GM08714 (cell line): ENCODE measurements around the gene ACP5.
A peak's percentile ranks its signal among the peaks of the same experiment; 100 is the strongest.
"Not testable (repeated sequence)": the region's sequence is repeated elsewhere in the genome, so short reads cannot be mapped to it uniquely, and the experiment has no call there.

Experiments used
- H3K4me3 ChIP-seq: fragments of 200-500 bp; sonication (Bioruptor generic); 2 replicates; pipeline ENCODE4 v1.5.1; 2014; ENCODE audit warnings: mild to moderate bottlenecking, low read length, inconsistent platforms
- ZNF274 ChIP-seq: IDR thresholded peaks from 2 replicates; pipeline ENCODE4 v1.6.1; 2012; ENCODE audit warnings: mild to moderate bottlenecking, low read depth, low read length

ACP5 gene

DNA sequence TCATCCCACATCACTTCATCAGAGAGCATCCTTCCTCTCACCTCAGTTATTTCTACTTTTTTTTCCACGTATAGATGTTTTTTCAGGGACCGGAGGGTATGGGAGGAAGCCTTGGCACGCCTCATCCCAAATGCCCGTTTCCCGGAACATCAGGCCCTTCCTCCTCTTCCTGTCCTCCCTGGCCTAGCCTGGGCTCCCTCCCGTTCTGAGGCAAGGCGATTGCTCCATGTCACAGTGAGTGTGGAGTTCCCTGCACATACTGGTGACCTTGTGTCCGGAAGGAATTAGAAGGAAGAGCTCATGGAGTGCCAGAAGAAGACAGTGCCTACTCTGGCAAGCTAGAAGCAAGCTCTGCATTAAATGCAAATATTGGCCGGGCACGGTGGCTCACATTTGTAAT, 18.7 kb upstream of the ACP5 start:
- TF ChIP-seq ZNF274, result no peak

GRCh38 chr19:11594084-11594483, 16.6 kb upstream of the ACP5 start:
- TF ChIP-seq ZNF274, result no peak
- H3K4me3 ChIP-seq, result no peak overlapping the region

More for the DNA sequence above, 18.7 kb upstream of the ACP5 start:
- H3K4me3 ChIP-seq, result no peak overlapping the region

GRCh38 chr19:11587975-11588631, 10.7 kb upstream of the ACP5 start:
- H3K4me3 ChIP-seq, result no peak overlapping the region
- TF ChIP-seq ZNF274, result no peak

GRCh38 chr19:11587302-11587974, 10.0 kb upstream of the ACP5 start:
- TF ChIP-seq ZNF274, result no peak
- no peak overlapping the region for H3K4me3 ChIP-seq

DNA sequence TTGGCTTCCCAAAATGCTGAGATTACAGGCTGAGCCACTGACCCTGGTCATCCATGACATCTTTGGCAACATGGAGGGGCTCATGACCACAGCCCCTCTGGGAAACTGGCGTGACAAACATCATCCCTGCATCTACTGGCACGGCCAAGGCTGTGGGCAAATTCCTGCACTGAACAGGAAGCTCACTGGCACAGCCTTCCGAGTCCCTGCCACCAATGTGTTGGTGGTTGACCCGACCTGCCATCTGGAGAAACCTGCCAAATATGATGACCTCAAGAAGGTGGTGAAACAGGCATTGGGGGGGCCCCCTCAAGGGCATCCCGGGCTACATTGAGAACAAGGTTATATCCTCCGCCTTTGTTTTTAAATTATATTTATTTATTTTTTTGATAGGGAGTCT, 8.9 kb upstream of the ACP5 start:
- no peak overlapping the region for H3K4me3 ChIP-seq
- TF ChIP-seq ZNF274, result no peak

DNA sequence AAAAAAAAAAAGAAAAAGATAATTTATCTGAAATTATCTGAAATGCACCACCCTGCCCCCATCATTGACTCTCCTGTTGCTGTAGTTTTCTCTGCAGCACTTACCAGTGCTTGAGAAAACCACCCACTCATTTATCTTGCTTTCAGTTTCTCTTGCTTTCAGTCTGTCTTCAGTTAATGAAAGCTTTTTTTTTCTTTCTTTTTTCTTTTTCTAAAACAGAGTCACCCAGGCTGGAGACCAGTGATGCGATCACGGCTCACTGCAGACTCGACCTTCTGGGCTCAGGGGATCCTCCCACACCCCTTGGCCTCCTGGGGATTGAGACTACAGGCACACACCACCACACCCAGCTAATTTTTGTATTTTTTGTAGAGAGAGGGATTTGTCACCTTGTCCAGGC, 4.3 kb upstream of the ACP5 start:
- no peak for TF ChIP-seq ZNF274
- peak overlapping the region; percentile 7; the same call in 1 of the 2 replicates for H3K4me3 ChIP-seq

DNA sequence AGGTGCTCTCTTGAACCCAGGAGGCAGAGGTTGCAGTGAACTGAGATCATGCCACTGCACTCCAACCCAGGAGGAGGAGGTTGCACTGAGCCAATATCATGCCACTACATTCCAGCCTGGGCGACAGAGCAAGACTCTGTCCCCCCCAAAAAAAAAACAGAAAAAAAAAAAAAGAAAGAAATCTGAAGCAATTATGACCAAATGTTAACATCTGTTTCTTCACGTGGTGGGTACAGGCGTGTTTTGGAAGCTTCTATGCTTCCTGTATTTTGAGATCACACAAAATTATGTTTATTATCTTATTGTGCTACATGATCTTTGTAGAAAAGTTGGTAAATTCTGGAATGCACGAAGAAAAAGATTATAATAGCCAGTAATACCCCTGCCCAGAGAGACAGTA, 2.7 kb upstream of the ACP5 start:
- no peak overlapping the region for H3K4me3 ChIP-seq
- TF ChIP-seq ZNF274, result no peak

DNA sequence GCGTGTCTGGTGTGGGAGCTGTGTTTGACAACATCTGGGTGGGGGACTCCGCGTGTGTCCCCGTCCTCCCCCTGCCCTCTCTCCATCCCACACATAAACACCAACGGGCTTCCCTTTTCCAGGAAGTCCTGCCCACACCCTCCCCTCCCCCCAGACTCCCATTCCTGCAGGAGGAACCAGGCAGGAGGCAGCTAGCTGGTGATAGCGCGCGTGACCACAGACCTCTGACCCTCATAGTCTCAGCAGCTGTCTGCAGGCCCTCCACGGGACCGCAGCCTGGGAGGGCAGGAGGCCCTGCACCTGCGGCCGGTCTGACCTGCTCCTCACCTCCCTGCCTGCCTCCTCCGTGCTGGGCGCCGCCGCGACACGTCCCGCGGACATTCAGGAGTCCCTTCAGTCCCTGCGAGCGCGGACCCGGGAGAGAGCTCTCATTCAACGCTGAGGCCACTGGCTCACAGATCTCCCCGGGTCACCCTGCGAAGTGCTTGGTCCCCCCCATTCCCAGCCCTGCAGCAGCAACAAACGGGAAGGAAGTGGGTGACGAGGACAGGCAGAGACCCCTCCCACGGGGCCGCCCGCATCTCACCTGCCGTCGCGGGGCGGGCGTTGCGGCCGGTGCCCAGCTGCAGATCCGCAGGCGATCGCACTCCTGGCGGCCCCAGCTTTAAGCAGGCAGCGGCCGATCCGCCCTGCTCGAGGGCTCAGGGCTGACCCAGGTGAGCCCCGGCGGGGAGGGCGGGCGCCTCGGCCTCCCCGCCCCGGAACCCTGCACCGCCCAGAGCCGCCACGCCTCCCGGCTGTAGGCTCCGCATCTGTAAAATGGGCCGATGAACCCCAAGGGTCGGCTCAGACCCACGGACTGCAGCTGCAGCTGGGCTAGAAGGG, 1.1 kb upstream of the ACP5 start:
- no peak for TF ChIP-seq ZNF274
- H3K4me3 ChIP-seq, result peak overlapping the region; percentile 26; the same call in 1 of the 2 replicates

GRCh38 chr19:11576227-11576626, 1.2 kb downstream of the ACP5 start:
- no peak for TF ChIP-seq ZNF274
- no peak overlapping the region for H3K4me3 ChIP-seq

DNA sequence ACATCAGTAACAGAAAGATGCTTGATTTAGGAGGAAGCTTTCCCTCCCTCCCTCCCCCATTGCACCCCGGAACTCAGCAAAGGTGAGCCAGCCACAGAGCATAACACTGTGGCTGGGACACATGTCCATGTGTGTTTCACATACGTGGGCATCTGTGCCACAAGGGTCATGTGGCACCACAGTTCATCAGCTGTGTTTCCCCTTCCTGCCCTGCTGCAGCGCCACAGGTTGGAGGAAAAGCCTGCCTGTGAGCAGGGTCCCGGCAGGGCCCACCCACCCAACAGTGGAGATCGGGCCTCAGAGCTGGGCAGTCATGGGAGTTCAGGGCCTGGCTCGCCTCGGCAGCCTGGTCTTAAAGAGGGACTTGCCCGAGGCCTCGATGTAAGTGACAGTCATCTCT, 2.8 kb downstream of the ACP5 start:
- H3K4me3 ChIP-seq, result no peak overlapping the region
- no peak for TF ChIP-seq ZNF274

DNA sequence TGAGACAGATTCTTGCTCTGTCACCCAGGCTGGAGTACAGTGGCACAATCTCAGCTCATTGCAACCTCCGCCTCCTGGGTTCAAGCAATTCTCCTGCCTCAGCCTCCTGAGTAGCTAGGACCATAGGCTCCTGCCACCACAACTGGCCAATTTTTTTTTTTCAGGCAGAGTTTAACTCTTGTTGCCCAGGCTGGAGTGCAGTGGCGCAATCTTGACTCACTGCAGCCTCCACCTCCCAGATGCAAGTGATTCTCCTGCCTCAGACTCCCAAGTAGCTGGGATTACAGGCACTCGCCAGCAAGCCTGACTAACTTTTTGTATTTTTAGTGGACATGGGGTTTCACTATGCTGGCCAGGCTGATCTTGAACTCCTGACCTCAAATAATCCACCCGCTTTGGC, 3.7 kb downstream of the ACP5 start:
- not testable (repeated sequence) for H3K4me3 ChIP-seq

DNA sequence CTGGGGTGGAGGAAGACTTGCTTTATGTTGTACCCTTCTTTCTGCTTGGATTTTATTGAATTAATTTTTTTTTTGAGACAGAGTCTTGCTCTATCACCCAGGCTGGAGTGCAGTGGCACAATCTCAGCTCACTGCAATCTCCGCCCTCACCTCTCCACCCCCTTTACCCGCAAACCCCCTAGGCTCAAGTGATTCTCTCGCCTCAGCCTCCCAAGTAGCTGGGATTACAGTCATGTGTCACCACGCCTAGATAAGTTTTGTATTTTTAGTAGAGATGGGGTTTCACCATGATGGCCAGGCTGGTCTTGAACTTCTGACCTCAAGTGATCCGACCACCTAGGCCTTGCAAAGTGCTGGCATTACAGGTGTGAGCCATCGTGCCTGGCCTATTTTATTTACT, 4.1 kb downstream of the ACP5 start:
- H3K4me3 ChIP-seq, result not testable (repeated sequence)

DNA sequence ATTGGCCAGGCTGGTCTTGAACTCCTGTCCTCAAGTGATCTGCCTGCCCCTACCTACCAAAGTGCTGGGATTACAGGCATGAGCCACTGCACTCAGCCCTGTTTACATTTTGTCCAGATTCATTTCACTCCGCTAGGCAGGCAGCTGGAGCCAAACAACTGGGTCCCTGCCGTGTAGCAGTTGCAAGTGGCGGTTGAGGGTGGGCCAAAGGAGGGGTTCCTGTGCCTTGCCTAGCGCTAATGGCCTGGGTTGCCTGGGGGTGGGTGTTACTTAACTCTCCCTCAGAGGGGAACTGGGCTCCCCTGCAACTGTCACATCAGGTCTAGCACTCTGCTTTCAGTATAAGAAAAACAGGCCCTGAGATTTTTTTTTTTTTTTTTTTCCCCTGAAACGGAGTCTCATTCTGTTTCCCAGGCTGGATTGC, 7.4 kb downstream of the ACP5 start:
- TF ChIP-seq ZNF274, result no peak
- H3K4me3 ChIP-seq, result no peak overlapping the region

GRCh38 chr19:11566164-11566563, 11.3 kb downstream of the ACP5 start:
- TF ChIP-seq ZNF274, result no peak
- H3K4me3 ChIP-seq, result no peak overlapping the region

DNA sequence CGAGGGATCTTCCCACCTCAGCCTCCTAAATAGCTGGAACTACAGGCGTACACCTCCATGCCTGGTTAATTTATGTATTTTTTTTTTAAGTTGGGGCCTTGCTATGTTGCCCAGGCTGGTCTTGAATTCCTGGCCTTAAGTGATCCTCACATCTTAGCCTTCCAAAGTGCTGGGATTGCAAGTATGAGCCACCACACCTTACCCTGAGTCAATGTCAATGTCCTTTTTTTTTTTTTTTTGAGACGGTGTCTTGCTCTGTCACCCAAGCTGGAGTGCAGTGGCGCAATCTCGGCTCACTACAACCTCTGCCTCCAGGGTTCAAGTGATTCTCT, 11.8 kb downstream of the ACP5 start:
- not testable (repeated sequence) for H3K4me3 ChIP-seq

- not testable (repeated sequence) for H3K4me3 ChIP-seq
Observed at GRCh38 chr19:11564082-11564807, 13.2 kb downstream of the ACP5 start.
